IMR-90 (cell line): Measurements from ENCODE around the gene GPBAR1. TPM values are rescaled to one million over a fixed set of nuclear protein-coding genes. Genes with fewer than 3 reads are reported as not detected.

Experiments
- ATAC-seq: fragments of 200-7000 bp; cut with Tn5 transposase; 2 replicates; pipeline ENCODE4 v1.9.1; 2020; ENCODE audit warnings: low read depth, mild to moderate bottlenecking, moderate library complexity
- BruUV-seq: library from RNA; stranded (reverse); fragments of 400-500 nt; replicated peaks from 2 replicates; lab custom pipeline; 2021; lab: Mats Ljungman, UMichigan
- CTCF ChIA-PET: fragments of 300-600 bp; formaldehyde crosslinking; extraction: SDS; loops from one replicate; lab custom pipeline; 2021; ENCODE audit warnings: antibody characterized with exemption; lab: Yijun Ruan, JAX
- POLR2A ChIA-PET: fragments of 300-600 bp; sonication (Branson Sonifier 250); formaldehyde crosslinking; loops from one replicate; lab custom pipeline; 2022; ENCODE audit warnings: antibody characterized with exemption; ENCODE audit not compliant: unreplicated experiment; lab: Charles Lee
- DNase-seq: peaks from one replicate; pipeline ENCODE4 v3.0.0; 2013
- H2AFZ ChIP-seq: replicated peaks from 2 replicates; pipeline ENCODE3; 2013; ENCODE audit warnings: low read length, mild to moderate bottlenecking; ENCODE audit not compliant: poor library complexity
- H2AK5ac ChIP-seq: 2 replicates; pipeline ENCODE4 v1.6.1; 2013; ENCODE audit warnings: low read depth, low read length, inconsistent platforms
- H2AK9ac ChIP-seq: replicated peaks from 2 replicates; pipeline ENCODE3; 2013; ENCODE audit warnings: mild to moderate bottlenecking, low read depth, low read length, moderate library complexity; ENCODE audit not compliant: poor library complexity
- H2BK120ac ChIP-seq: 2 replicates; pipeline ENCODE4 v1.6.1; 2013; ENCODE audit warnings: low read depth, low read length, inconsistent platforms
- H2BK15ac ChIP-seq: 3 replicates; pipeline ENCODE4 v1.6.1; 2013; ENCODE audit warnings: low read depth, low read length, inconsistent platforms
- H2BK20ac ChIP-seq: 2 replicates; pipeline ENCODE4 v1.6.1; 2013; ENCODE audit warnings: low read depth, mild to moderate bottlenecking, inconsistent platforms, low read length, moderate library complexity
- H2BK5ac ChIP-seq: 2 replicates; pipeline ENCODE4 v1.6.1; 2013; ENCODE audit warnings: mild to moderate bottlenecking, low read depth, low read length, inconsistent platforms; ENCODE audit not compliant: poor library complexity, severe bottlenecking
- H3K14ac ChIP-seq: replicated peaks from 2 replicates; pipeline ENCODE4 v1.6.1; 2013; ENCODE audit warnings: low read depth, low read length, inconsistent platforms
- H3K18ac ChIP-seq: 2 replicates; pipeline ENCODE4 v1.6.1; 2013; ENCODE audit warnings: low read depth, low read length, control low read depth
- H3K23ac ChIP-seq: 2 replicates; pipeline ENCODE4 v1.6.1; 2013; ENCODE audit warnings: low read depth, low read length, inconsistent platforms
- H3K27ac ChIP-seq: 2 replicates; pipeline ENCODE4 v1.5.1; 2013; ENCODE audit warnings: mild to moderate bottlenecking, control low read depth, low read length; ENCODE audit not compliant: insufficient read depth
- H3K27me3 ChIP-seq: 2 replicates; pipeline ENCODE4 v1.6.1; 2013; ENCODE audit warnings: low read length; ENCODE audit not compliant: control insufficient read depth, insufficient read depth
- H3K36me3 ChIP-seq: 2 replicates; pipeline ENCODE4 v1.6.1; 2013; ENCODE audit warnings: low read length, mixed read lengths; ENCODE audit not compliant: control insufficient read depth, insufficient read depth
- H3K4ac ChIP-seq: 2 replicates; pipeline ENCODE4 v1.6.1; 2013; ENCODE audit warnings: low read depth, low read length, inconsistent platforms
- H3K4me1 ChIP-seq: 2 replicates; pipeline ENCODE4 v1.6.1; 2013; ENCODE audit warnings: low read length, mixed read lengths; ENCODE audit not compliant: control insufficient read depth, insufficient read depth
- H3K4me2 ChIP-seq: 2 replicates; pipeline ENCODE4 v1.6.1; 2013; ENCODE audit warnings: low read depth, mild to moderate bottlenecking, control low read depth, low read length, moderate library complexity
- H3K4me3 ChIP-seq: 2 replicates; pipeline ENCODE4 v1.5.1; 2013; ENCODE audit warnings: low read depth, mild to moderate bottlenecking, control low read depth, low read length, moderate library complexity; ENCODE audit not compliant: insufficient read depth
- H3K56ac ChIP-seq: 2 replicates; pipeline ENCODE4 v1.6.1; 2013; ENCODE audit warnings: low read length, inconsistent platforms; ENCODE audit not compliant: insufficient read depth; ENCODE audit errors: extremely low read depth
- H3K79me1 ChIP-seq, 2 experiments: 2 replicates each; pipeline ENCODE4 v1.6.1; 2013; ENCODE audit warnings: low read length in 2 of 2, inconsistent platforms in 1 of 2, low read depth in 1 of 2
- H3K9ac ChIP-seq: 2 replicates; pipeline ENCODE4 v1.6.1; 2013; ENCODE audit warnings: low read depth, low read length, control low read depth
- H3K9me1 ChIP-seq: 2 replicates; pipeline ENCODE4 v1.6.1; 2013; ENCODE audit warnings: low read length, inconsistent platforms; ENCODE audit not compliant: insufficient read depth
- H3K9me3 ChIP-seq: 2 replicates; pipeline ENCODE4 v1.6.1; 2013; ENCODE audit warnings: low read length; ENCODE audit not compliant: control insufficient read depth, insufficient read depth
- H4K20me1 ChIP-seq: 2 replicates; pipeline ENCODE4 v1.6.1; 2013; ENCODE audit warnings: low read length, inconsistent platforms; ENCODE audit not compliant: insufficient read depth
- H4K5ac ChIP-seq: 2 replicates; pipeline ENCODE4 v1.6.1; 2013; ENCODE audit warnings: mild to moderate bottlenecking, low read depth, low read length, control low read depth
- H4K8ac ChIP-seq, 2 experiments: 2 replicates each; pipeline ENCODE4 v1.6.1; 2013; ENCODE audit warnings: low read depth in 2 of 2, low read length in 2 of 2, control low read depth in 1 of 2, inconsistent platforms in 1 of 2
- H4K91ac ChIP-seq: 2 replicates; pipeline ENCODE4 v1.6.1; 2013; ENCODE audit warnings: low read depth, low read length, inconsistent platforms; ENCODE audit not compliant: insufficient read depth
- BHLHE40 ChIP-seq: fragments of 150-350 bp; IDR thresholded peaks from 2 replicates; pipeline ENCODE4 v1.6.1; 2016; ENCODE audit warnings: mild to moderate bottlenecking, low read depth, low read length
- CEBPB ChIP-seq: IDR thresholded peaks from 2 replicates; pipeline ENCODE4 v1.6.1; 2012; ENCODE audit warnings: low read depth, low read length, improper control_type of control experiment
- CHD1 ChIP-seq: IDR thresholded peaks from 2 replicates; pipeline ENCODE4 v1.6.1; 2012; ENCODE audit warnings: low read depth, low read length, improper control_type of control experiment
- FOS ChIP-seq: fragments of 150-350 bp; IDR thresholded peaks from 2 replicates; pipeline ENCODE4 v1.6.1; 2016; ENCODE audit warnings: low read depth, low read length
- MAFK ChIP-seq: IDR thresholded peaks from 2 replicates; pipeline ENCODE4 v1.6.1; 2012; ENCODE audit warnings: low read depth, low read length, improper control_type of control experiment
- MAZ ChIP-seq: IDR thresholded peaks from 2 replicates; pipeline ENCODE4 v1.6.1; 2012; ENCODE audit warnings: low read depth, mild to moderate bottlenecking, low read length, improper control_type of control experiment, moderate library complexity, borderline replicate concordance
- MXI1 ChIP-seq: IDR thresholded peaks from 2 replicates; pipeline ENCODE4 v1.6.1; 2012; ENCODE audit warnings: low read depth, mild to moderate bottlenecking, low read length, moderate library complexity, borderline replicate concordance
- NFE2L2 ChIP-seq: fragments of 150-350 bp; IDR thresholded peaks from 2 replicates; pipeline ENCODE4 v1.6.1; 2016; ENCODE audit warnings: low read depth, mild to moderate bottlenecking, low read length
- POLR2A ChIP-seq: IDR thresholded peaks from 2 replicates; pipeline ENCODE4 v1.6.1; 2012; ENCODE audit warnings: mild to moderate bottlenecking, low read depth, low read length
- RAD21 ChIP-seq: IDR thresholded peaks from 2 replicates; pipeline ENCODE4 v1.6.1; 2012; ENCODE audit warnings: low read length, improper control_type of control experiment
- RCOR1 ChIP-seq: IDR thresholded peaks from 2 replicates; pipeline ENCODE4 v1.6.1; 2012; ENCODE audit warnings: mild to moderate bottlenecking, low read length, improper control_type of control experiment; ENCODE audit not compliant: insufficient replicate concordance
- RFX5 ChIP-seq: IDR thresholded peaks from 2 replicates; pipeline ENCODE4 v1.8.0; 2012; ENCODE audit warnings: low read depth, mild to moderate bottlenecking, low read length, moderate library complexity
- SMC3 ChIP-seq: fragments of 150-350 bp; IDR thresholded peaks from 2 replicates; pipeline ENCODE4 v1.6.1; 2016; ENCODE audit warnings: low read depth, mild to moderate bottlenecking, antibody characterized with exemption, low read length, moderate library complexity
- WGBS, 2 experiments: methylation state at CpG; one replicate each; pipeline versions ENCODE4 v1.1.5 to v1.1.7; 2013; ENCODE audit warnings: missing lambda C conversion rate in 2 of 2; ENCODE audit not compliant: insufficient read length in 1 of 2; ENCODE audit errors: extremely low coverage in 2 of 2; 5-methylcytosine and 5-hydroxymethylcytosine counted together
- dilution Hi-C: fragments of 300-500 bp; cut with HindIII; formaldehyde crosslinking; loops from one replicate; pipeline ENCODE4 v1.14.3; 2018; ENCODE audit warnings: low sequenced_read_pairs; ENCODE audit not compliant: unreplicated experiment
- in situ Hi-C: fragments of 300-500 bp; cut with MboI; formaldehyde crosslinking; loops from 3 replicates; pipeline ENCODE4 v1.14.3; 2019; ENCODE audit warnings: low sequenced_read_pairs, inconsistent platforms, mixed read lengths
- intact Hi-C: fragments of 100-400 bp; cut with micrococcal nuclease; formaldehyde crosslinking; loops from 2 replicates; pipeline ENCODE4 v1.10.0; 2022
- polyA plus RNA-seq, 3 experiments: library from polyadenylated mRNA; depleted of rRNA; stranded (reverse); fragments of >200 nt; gene quantifications; 2 replicates each; pipeline ENCODE4 v1.2.3, GENCODE V29; 2012; ENCODE audit warnings: low replicate concordance in 1 of 3
- total RNA-seq: library from RNA; depleted of rRNA; stranded (reverse); fragments of >200 nt; gene quantifications from 2 replicates; pipeline ENCODE4 v1.2.3, GENCODE V29; 2012
- TF ChIP-seq, protein P1 (sequence below): fragments of 150-350 bp; IDR thresholded peaks from 2 replicates; pipeline ENCODE4 v1.6.1; 2016; ENCODE audit warnings: low read depth, mild to moderate bottlenecking, low read length, moderate library complexity, borderline replicate concordance
- TF ChIP-seq, protein P2 (sequence below): conservative IDR thresholded peaks from 2 replicates; pipeline ENCODE4 v1.5.1; 2012; ENCODE audit warnings: mild to moderate bottlenecking, low read depth, low read length, improper control_type of control experiment
- TF ChIP-seq, protein P3 (sequence below): fragments of 150-350 bp; IDR thresholded peaks from 2 replicates; pipeline ENCODE4 v1.6.1; 2017; ENCODE audit warnings: mild to moderate bottlenecking, antibody characterized with exemption, low read length, low read depth

Gene GPBAR1
- total and polyA plus RNA-seq, 2 of the 4 experiments (the other 2 are of a cell fraction) = under 0.01 to 0.21 TPM

DNA sequence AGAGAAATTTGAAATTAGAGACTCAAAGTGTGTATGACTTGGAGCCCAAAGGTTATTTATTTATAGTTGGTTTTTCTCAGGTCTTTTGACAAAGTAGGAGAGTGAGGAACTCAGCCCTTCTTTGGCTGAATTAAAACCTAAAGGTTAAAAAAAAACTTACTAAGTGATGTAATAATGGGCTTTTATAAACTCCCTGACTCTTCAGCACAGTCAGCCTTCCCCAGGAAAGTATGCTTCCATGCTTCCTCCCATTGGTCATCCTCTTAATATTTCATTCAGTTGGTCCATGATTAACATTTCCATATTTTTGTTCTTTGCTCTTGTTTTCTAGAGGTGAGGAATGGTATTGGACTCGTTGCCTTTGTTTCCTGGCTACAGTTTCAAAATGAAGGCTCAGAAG is 36.6 kb upstream of the GPBAR1 start:
- DNase-seq (peak; percentile 55), ATAC-seq (peak; percentile 33; the same call in 1 of the 2 replicates)
- no peak overlapping the region for H3K18ac ChIP-seq
- H3K79me1 ChIP-seq = peaks cover 9 to 56% of the 10 kb centered on the region in 2 experiments; a peak in 3 of 4 replicates
- no peak overlapping the region for H3K23ac ChIP-seq
- peaks cover 73% of the 10 kb centered on the region for H4K20me1 ChIP-seq
- H3K27me3 ChIP-seq = no peaks in the 10 kb centered on the region
- H3K9me3 ChIP-seq = no peaks in the 10 kb centered on the region
- no peak overlapping the region for H3K4me2 ChIP-seq
- H3K4me3 ChIP-seq = no peak overlapping the region
- H3K4ac ChIP-seq = no peak overlapping the region
- no peak overlapping the region for H3K27ac ChIP-seq
- dilution Hi-C loops = no loop called here
- BruUV-seq = no TSS peak
- H3K14ac ChIP-seq = no peak overlapping the region
- ChIA-PET POLR2A (no interaction called here), CTCF (no interaction called here)
- H4K5ac ChIP-seq = no peak overlapping the region
- no peak overlapping the region for H2BK20ac ChIP-seq
- H3K9me1 ChIP-seq = peaks cover 21% of the 10 kb centered on the region
- peaks cover 22% of the 10 kb centered on the region for H3K4me1 ChIP-seq
- in situ Hi-C loops = no loop called here
- no peak overlapping the region for H4K91ac ChIP-seq
- no peak overlapping the region for H2AFZ ChIP-seq
- H2BK5ac ChIP-seq = no peak overlapping the region
- intact Hi-C loops = no loop called here
- no peak overlapping the region for H2BK15ac ChIP-seq
- no CpG with 5 or more reads among the region's 1 CpG for WGBS, 2 experiments
- TF ChIP-seq MAFK = no peak
- TF ChIP-seq POLR2A = no peak
- TF ChIP-seq MAZ = no peak
- TF ChIP-seq, protein P1, sequence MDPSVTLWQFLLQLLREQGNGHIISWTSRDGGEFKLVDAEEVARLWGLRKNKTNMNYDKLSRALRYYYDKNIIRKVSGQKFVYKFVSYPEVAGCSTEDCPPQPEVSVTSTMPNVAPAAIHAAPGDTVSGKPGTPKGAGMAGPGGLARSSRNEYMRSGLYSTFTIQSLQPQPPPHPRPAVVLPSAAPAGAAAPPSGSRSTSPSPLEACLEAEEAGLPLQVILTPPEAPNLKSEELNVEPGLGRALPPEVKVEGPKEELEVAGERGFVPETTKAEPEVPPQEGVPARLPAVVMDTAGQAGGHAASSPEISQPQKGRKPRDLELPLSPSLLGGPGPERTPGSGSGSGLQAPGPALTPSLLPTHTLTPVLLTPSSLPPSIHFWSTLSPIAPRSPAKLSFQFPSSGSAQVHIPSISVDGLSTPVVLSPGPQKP = no peak
- TF ChIP-seq, protein P2, sequence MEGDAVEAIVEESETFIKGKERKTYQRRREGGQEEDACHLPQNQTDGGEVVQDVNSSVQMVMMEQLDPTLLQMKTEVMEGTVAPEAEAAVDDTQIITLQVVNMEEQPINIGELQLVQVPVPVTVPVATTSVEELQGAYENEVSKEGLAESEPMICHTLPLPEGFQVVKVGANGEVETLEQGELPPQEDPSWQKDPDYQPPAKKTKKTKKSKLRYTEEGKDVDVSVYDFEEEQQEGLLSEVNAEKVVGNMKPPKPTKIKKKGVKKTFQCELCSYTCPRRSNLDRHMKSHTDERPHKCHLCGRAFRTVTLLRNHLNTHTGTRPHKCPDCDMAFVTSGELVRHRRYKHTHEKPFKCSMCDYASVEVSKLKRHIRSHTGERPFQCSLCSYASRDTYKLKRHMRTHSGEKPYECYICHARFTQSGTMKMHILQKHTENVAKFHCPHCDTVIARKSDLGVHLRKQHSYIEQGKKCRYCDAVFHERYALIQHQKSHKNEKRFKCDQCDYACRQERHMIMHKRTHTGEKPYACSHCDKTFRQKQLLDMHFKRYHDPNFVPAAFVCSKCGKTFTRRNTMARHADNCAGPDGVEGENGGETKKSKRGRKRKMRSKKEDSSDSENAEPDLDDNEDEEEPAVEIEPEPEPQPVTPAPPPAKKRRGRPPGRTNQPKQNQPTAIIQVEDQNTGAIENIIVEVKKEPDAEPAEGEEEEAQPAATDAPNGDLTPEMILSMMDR = no peak
- no peak for TF ChIP-seq CHD1
- no peak for TF ChIP-seq RFX5
- TF ChIP-seq MXI1 = no peak
- no peak for TF ChIP-seq RCOR1
- no peak for TF ChIP-seq NFE2L2
- TF ChIP-seq FOS = no peak
- no peak for TF ChIP-seq RAD21
- no peak for TF ChIP-seq CEBPB
- TF ChIP-seq, protein P3, sequence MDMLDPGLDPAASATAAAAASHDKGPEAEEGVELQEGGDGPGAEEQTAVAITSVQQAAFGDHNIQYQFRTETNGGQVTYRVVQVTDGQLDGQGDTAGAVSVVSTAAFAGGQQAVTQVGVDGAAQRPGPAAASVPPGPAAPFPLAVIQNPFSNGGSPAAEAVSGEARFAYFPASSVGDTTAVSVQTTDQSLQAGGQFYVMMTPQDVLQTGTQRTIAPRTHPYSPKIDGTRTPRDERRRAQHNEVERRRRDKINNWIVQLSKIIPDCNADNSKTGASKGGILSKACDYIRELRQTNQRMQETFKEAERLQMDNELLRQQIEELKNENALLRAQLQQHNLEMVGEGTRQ = no peak
- no peak for TF ChIP-seq BHLHE40
- no peak for TF ChIP-seq SMC3
- no peak overlapping the region for H2BK120ac ChIP-seq
- H3K9ac ChIP-seq = no peak overlapping the region
- peaks cover 32% of the 10 kb centered on the region for H3K36me3 ChIP-seq
- H4K8ac ChIP-seq = no peak overlapping the region
- H2AK5ac ChIP-seq = no peak overlapping the region
- no peak overlapping the region for H3K56ac ChIP-seq
- H2AK9ac ChIP-seq = no peak overlapping the region
